ENCODE measurements around the gene DNAJC3. TPM values are rescaled to one million over a fixed set of nuclear protein-coding genes. Genes with fewer than 3 reads are reported as not detected.
"Not testable (repeated sequence)": the region's sequence is repeated elsewhere in the genome, so short reads cannot be mapped to it uniquely, and the experiment has no call there.

The DNAJC3 gene
- polyA plus RNA-seq, 3 donors from 2014 or later: 19.8 to 27.5 (median 20.5) TPM

- Mint-ChIP-seq H3K36me3 (peaks cover 5 to 10% (median 5%) of the 10 kb centered on the region in 3 donors), H3K4me3 (no peak overlapping the region), H3K27ac (peak overlapping the region in 2 of 6 donors; percentile 18 to 46), H3K9me3 (peaks cover 0 to 6% (median 2%) of the 10 kb centered on the region in 6 donors), H3K4me1 (peaks cover 29 to 52% of the 10 kb centered on the region in 2 donors), H3K27me3 (ENCODE audit: low read depth in 3 of 3) (peaks cover 0 to 2% (median 2%) of the 10 kb centered on the region in 3 donors)
- DNase-seq: no peak
Observed at GRCh38 chr13:95741584-95742563, 64.9 kb downstream of the DNAJC3 start.

GRCh38 chr13:95743192-95743591 lies 66.3 kb downstream of the DNAJC3 start:
- Mint-ChIP-seq H3K27me3 (ENCODE audit: low read depth in 3 of 3) (peaks cover 0 to 2% (median 2%) of the 10 kb centered on the region in 3 donors), H3K4me1 (peaks cover 31 to 63% of the 10 kb centered on the region in 2 donors), H3K27ac (no peak overlapping the region), H3K36me3 (peaks cover 5 to 10% (median 5%) of the 10 kb centered on the region in 3 donors), H3K9me3 (peaks cover 0 to 6% (median 2%) of the 10 kb centered on the region in 6 donors), H3K4me3 (no peak overlapping the region)
- DNase-seq: no peak

GRCh38 chr13:95745289-95745688 lies 68.3 kb downstream of the DNAJC3 start:
- no peak overlapping the region for H3K27ac Mint-ChIP-seq
- H3K36me3 Mint-ChIP-seq: peaks cover 5 to 7% (median 5%) of the 10 kb centered on the region in 3 donors
- H3K9me3 Mint-ChIP-seq: peaks cover 0 to 3% (median 0%) of the 10 kb centered on the region in 6 donors
- H3K4me3 Mint-ChIP-seq: no peak overlapping the region
- peaks cover 37 to 70% of the 10 kb centered on the region in 2 donors for H3K4me1 Mint-ChIP-seq
- peaks cover 0 to 2% (median 2%) of the 10 kb centered on the region in 3 donors for H3K27me3 Mint-ChIP-seq (ENCODE audit: low read depth in 3 of 3)
- no peak for DNase-seq

GRCh38 chr13:95745752-95746151 lies 68.8 kb downstream of the DNAJC3 start:
- H3K36me3 Mint-ChIP-seq: peaks cover 3 to 5% (median 3%) of the 10 kb centered on the region in 3 donors
- H3K4me3 Mint-ChIP-seq: no peak overlapping the region
- peaks cover 36 to 68% of the 10 kb centered on the region in 2 donors for H3K4me1 Mint-ChIP-seq
- no peak for DNase-seq
- H3K9me3 Mint-ChIP-seq: peaks cover 0 to 2% (median 0%) of the 10 kb centered on the region in 6 donors
- H3K27me3 Mint-ChIP-seq (ENCODE audit: low read depth in 3 of 3): peaks cover 0 to 2% (median 2%) of the 10 kb centered on the region in 3 donors
- no peak overlapping the region for H3K27ac Mint-ChIP-seq

GRCh38 chr13:95749545-95749944 lies 72.6 kb downstream of the DNAJC3 start:
- Mint-ChIP-seq H3K4me1 (peaks cover 26 to 67% of the 10 kb centered on the region in 2 donors), H3K27ac (peak overlapping the region in 1 of 6 donors; percentile 31), H3K9me3 (no peaks in the 10 kb centered on the region), H3K4me3 (no peak overlapping the region), H3K36me3 (no peaks in the 10 kb centered on the region), H3K27me3 (ENCODE audit: low read depth in 3 of 3) (no peaks in the 10 kb centered on the region)
- no peak for DNase-seq

GRCh38 chr13:95752677-95753076 lies 75.7 kb downstream of the DNAJC3 start:
- Mint-ChIP-seq H3K36me3 (peaks cover 0 to 3% (median under 1%) of the 10 kb centered on the region in 3 donors), H3K27ac (peak overlapping the region in 1 of 6 donors; percentile 69), H3K27me3 (ENCODE audit: low read depth in 3 of 3) (peaks cover 0 to 4% (median 2%) of the 10 kb centered on the region in 3 donors), H3K4me1 (peaks cover 27 to 57% of the 10 kb centered on the region in 2 donors), H3K4me3 (no peak overlapping the region), H3K9me3 (no peaks in the 10 kb centered on the region)
- no peak for DNase-seq

- peaks cover 0 to 4% (median 2%) of the 10 kb centered on the region in 3 donors for H3K27me3 Mint-ChIP-seq (ENCODE audit: low read depth in 3 of 3)
- no peak for DNase-seq
- no peak overlapping the region for H3K4me3 Mint-ChIP-seq
- H3K36me3 Mint-ChIP-seq: peaks cover 1 to 3% (median 3%) of the 10 kb centered on the region in 3 donors
- no peaks in the 10 kb centered on the region for H3K9me3 Mint-ChIP-seq
- peaks cover 26 to 51% of the 10 kb centered on the region in 2 donors for H3K4me1 Mint-ChIP-seq
- H3K27ac Mint-ChIP-seq: no peak overlapping the region
Observed at GRCh38 chr13:95754069-95754468, 77.1 kb downstream of the DNAJC3 start.

- peaks cover 0 to 4% (median 2%) of the 10 kb centered on the region in 3 donors for H3K27me3 Mint-ChIP-seq (ENCODE audit: low read depth in 3 of 3)
- no peaks in the 10 kb centered on the region for H3K9me3 Mint-ChIP-seq
- peaks cover 3 to 6% (median 6%) of the 10 kb centered on the region in 3 donors for H3K36me3 Mint-ChIP-seq
- peaks cover 22 to 44% of the 10 kb centered on the region in 2 donors for H3K4me1 Mint-ChIP-seq
- peak overlapping the region in 1 of 5 donors; percentile 55 for H3K4me3 Mint-ChIP-seq
- DNase-seq: no peak
- peak overlapping the region in 4 of 6 donors; percentile 2 to 68 (median 30) for H3K27ac Mint-ChIP-seq
Observed at GRCh38 chr13:95756072-95756471, 79.1 kb downstream of the DNAJC3 start.

- H3K9me3 Mint-ChIP-seq; H3K27ac Mint-ChIP-seq; H3K27me3 Mint-ChIP-seq (ENCODE audit: low read depth in 3 of 3); H3K4me3 Mint-ChIP-seq; DNase-seq; H3K4me1 Mint-ChIP-seq: not testable (repeated sequence)
- H3K36me3 Mint-ChIP-seq: peaks cover 6 to 26% (median 15%) of the 10 kb centered on the region in 3 donors
Observed at GRCh38 chr13:95762626-95763025, 85.7 kb downstream of the DNAJC3 start.

GRCh38 chr13:95763601-95764000 lies 86.7 kb downstream of the DNAJC3 start:
- Mint-ChIP-seq H3K27me3 (ENCODE audit: low read depth in 3 of 3) (no peaks in the 10 kb centered on the region), H3K9me3 (no peaks in the 10 kb centered on the region), H3K36me3 (peaks cover 6 to 23% (median 15%) of the 10 kb centered on the region in 3 donors), H3K4me3 (no peak overlapping the region), H3K4me1 (peaks cover 0 to 1% of the 10 kb centered on the region in 2 donors), H3K27ac (no peak overlapping the region)
- DNase-seq: no peak

- peaks cover 0 to 2% (median 0%) of the 10 kb centered on the region in 3 donors for H3K27me3 Mint-ChIP-seq (ENCODE audit: low read depth in 3 of 3)
- peak overlapping the region in 2 of 6 donors; percentile 14 to 79 for H3K27ac Mint-ChIP-seq
- peaks cover 0 to 12% (median 7%) of the 10 kb centered on the region in 3 donors for H3K36me3 Mint-ChIP-seq
- H3K9me3 Mint-ChIP-seq: no peaks in the 10 kb centered on the region
- H3K4me3 Mint-ChIP-seq: no peak overlapping the region
- no peak for DNase-seq
- peaks cover 17 to 50% of the 10 kb centered on the region in 2 donors for H3K4me1 Mint-ChIP-seq
Observed at GRCh38 chr13:95771905-95772304, 95.0 kb downstream of the DNAJC3 start.

GRCh38 chr13:95779522-95779921 lies 102.6 kb downstream of the DNAJC3 start:
- H3K9me3 Mint-ChIP-seq: no peaks in the 10 kb centered on the region
- no peak overlapping the region for H3K4me3 Mint-ChIP-seq
- peaks cover 4 to 14% (median 7%) of the 10 kb centered on the region in 3 donors for H3K36me3 Mint-ChIP-seq
- H3K4me1 Mint-ChIP-seq: peaks cover 14 to 31% of the 10 kb centered on the region in 2 donors
- H3K27ac Mint-ChIP-seq: no peak overlapping the region
- DNase-seq: no peak
- H3K27me3 Mint-ChIP-seq (ENCODE audit: low read depth in 3 of 3): no peaks in the 10 kb centered on the region

- Mint-ChIP-seq H3K9me3 (no peaks in the 10 kb centered on the region), H3K36me3 (peaks cover 4 to 10% (median 7%) of the 10 kb centered on the region in 3 donors), H3K27ac (no peak overlapping the region), H3K27me3 (ENCODE audit: low read depth in 3 of 3) (no peaks in the 10 kb centered on the region), H3K4me1 (peaks cover 9 to 16% of the 10 kb centered on the region in 2 donors), H3K4me3 (no peak overlapping the region)
- no peak for DNase-seq
Observed at GRCh38 chr13:95781016-95781415, 104.1 kb downstream of the DNAJC3 start.

- not testable (repeated sequence) for H3K27me3 Mint-ChIP-seq (ENCODE audit: low read depth in 3 of 3); H3K9me3 Mint-ChIP-seq; H3K27ac Mint-ChIP-seq; H3K4me3 Mint-ChIP-seq; DNase-seq
- Mint-ChIP-seq H3K4me1 (peaks cover 7 to 12% of the 10 kb centered on the region in 2 donors), H3K36me3 (peaks cover 3 to 12% (median 7%) of the 10 kb centered on the region in 3 donors)
Observed at GRCh38 chr13:95781940-95782339, 105.0 kb downstream of the DNAJC3 start.
